ENCODE measurements around the gene WWOX.

DNA sequence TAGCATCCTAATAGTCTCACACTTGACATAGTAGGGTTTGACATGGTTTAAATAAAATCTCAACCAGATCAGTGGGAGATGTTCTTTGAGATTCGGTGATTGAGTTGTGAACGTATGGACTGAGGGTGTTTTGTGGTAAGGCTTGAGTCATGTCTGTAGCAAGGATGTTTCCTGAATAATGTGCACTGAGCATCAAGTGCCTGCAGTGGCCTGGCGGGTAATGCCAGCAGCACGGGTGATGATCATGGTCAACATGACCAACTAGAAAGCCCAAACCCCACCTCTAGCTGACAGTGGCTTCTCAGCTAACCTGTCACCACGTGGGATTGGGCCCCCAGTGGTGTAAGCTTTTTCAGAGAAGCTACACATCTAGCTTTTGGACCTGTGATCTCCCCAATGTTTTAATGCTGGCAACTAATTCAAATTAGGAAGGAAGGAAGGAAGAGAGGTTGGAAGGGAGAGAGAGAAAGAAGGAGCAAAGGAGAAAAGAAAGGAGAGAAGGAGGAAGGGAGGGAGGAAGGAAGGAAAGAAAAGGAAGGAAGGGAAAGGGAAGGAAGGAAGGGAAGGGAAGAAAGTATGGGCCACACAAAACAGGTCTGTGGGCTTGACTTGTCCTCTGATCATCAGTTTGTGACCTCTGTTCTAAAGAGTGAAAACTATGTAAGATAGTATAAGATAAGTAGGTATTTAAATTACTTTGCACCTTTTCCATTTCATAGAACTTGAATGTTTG lies 55.4 kb downstream of the WWOX start:
- TF ChIP-seq, protein P1, sequence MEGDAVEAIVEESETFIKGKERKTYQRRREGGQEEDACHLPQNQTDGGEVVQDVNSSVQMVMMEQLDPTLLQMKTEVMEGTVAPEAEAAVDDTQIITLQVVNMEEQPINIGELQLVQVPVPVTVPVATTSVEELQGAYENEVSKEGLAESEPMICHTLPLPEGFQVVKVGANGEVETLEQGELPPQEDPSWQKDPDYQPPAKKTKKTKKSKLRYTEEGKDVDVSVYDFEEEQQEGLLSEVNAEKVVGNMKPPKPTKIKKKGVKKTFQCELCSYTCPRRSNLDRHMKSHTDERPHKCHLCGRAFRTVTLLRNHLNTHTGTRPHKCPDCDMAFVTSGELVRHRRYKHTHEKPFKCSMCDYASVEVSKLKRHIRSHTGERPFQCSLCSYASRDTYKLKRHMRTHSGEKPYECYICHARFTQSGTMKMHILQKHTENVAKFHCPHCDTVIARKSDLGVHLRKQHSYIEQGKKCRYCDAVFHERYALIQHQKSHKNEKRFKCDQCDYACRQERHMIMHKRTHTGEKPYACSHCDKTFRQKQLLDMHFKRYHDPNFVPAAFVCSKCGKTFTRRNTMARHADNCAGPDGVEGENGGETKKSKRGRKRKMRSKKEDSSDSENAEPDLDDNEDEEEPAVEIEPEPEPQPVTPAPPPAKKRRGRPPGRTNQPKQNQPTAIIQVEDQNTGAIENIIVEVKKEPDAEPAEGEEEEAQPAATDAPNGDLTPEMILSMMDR (IDR thresholded peaks at IDR 0.05; ENCODE audit: poor library complexity, severe bottlenecking), result no peak
- TF ChIP-seq, protein P2, sequence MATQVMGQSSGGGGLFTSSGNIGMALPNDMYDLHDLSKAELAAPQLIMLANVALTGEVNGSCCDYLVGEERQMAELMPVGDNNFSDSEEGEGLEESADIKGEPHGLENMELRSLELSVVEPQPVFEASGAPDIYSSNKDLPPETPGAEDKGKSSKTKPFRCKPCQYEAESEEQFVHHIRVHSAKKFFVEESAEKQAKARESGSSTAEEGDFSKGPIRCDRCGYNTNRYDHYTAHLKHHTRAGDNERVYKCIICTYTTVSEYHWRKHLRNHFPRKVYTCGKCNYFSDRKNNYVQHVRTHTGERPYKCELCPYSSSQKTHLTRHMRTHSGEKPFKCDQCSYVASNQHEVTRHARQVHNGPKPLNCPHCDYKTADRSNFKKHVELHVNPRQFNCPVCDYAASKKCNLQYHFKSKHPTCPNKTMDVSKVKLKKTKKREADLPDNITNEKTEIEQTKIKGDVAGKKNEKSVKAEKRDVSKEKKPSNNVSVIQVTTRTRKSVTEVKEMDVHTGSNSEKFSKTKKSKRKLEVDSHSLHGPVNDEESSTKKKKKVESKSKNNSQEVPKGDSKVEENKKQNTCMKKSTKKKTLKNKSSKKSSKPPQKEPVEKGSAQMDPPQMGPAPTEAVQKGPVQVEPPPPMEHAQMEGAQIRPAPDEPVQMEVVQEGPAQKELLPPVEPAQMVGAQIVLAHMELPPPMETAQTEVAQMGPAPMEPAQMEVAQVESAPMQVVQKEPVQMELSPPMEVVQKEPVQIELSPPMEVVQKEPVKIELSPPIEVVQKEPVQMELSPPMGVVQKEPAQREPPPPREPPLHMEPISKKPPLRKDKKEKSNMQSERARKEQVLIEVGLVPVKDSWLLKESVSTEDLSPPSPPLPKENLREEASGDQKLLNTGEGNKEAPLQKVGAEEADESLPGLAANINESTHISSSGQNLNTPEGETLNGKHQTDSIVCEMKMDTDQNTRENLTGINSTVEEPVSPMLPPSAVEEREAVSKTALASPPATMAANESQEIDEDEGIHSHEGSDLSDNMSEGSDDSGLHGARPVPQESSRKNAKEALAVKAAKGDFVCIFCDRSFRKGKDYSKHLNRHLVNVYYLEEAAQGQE (IDR thresholded peaks at IDR 0.05; ENCODE audit: borderline replicate concordance), result no peak
- no peak for TF ChIP-seq POLR2AphosphoS5 (IDR thresholded peaks at IDR 0.05)
- TF ChIP-seq EZH2 (IDR thresholded peaks at IDR 0.05; ENCODE audit: borderline replicate concordance, insufficient read depth, low read length, poor library complexity, severe bottlenecking), result no peak
- no peak for TF ChIP-seq EP300 (conservative IDR thresholded peaks at IDR 0.05; ENCODE audit: poor library complexity, severe bottlenecking)
- no peak for TF ChIP-seq RAD21 (conservative IDR thresholded peaks at IDR 0.05)

Measured in neural cell (in vitro differentiated cells).